Spleen (tissue), 11 donors: ENCODE measurements around the gene MARK2. TPM values are rescaled to one million over a fixed set of nuclear protein-coding genes. Genes with fewer than 3 reads are reported as not detected.

Source experiments
- DNase-seq: peaks from one replicate; pipeline ENCODE4 v3.0.0-alpha.2; 2020
- H3K27ac ChIP-seq, 8 donors: fragments of 200-600 bp; sonication (generic) in 7 of 8; 1 replicate in 4 of 8; 2 replicates in 4 of 8; pipeline versions ENCODE4 v1.5.0 to v1.8.0; 2016 to 2021; ENCODE audit warnings: inconsistent platforms in 4 of 8, mild to moderate bottlenecking in 4 of 8, moderate library complexity in 1 of 8
- H3K27me3 ChIP-seq, 7 donors: fragments of 200-600 bp; sonication (generic) in 6 of 7; replicated peaks in 1 of 7; 1 replicate in 4 of 7; 2 replicates in 3 of 7; pipeline versions ENCODE4 v1.5.0 to v1.8.0; 2016 to 2021; ENCODE audit warnings: inconsistent platforms in 3 of 7, mild to moderate bottlenecking in 1 of 7
- H3K36me3 ChIP-seq, 6 donors: fragments of 200-600 bp; sonication (generic) in 5 of 6; 1 replicate in 4 of 6; 2 replicates in 2 of 6; pipeline versions ENCODE4 v1.5.0 to v1.8.0; 2016 to 2021; ENCODE audit warnings: inconsistent platforms in 2 of 6
- H3K4me1 ChIP-seq, 6 donors: fragments of 200-600 bp; sonication (generic) in 5 of 6; 1 replicate in 3 of 6; 2 replicates in 3 of 6; pipeline versions ENCODE4 v1.5.0 to v1.8.0; 2016 to 2021; ENCODE audit warnings: inconsistent platforms in 3 of 6
- H3K4me3 ChIP-seq, 8 donors: fragments of 200-600 bp; sonication (generic) in 7 of 8; 1 replicate in 4 of 8; 2 replicates in 4 of 8; pipeline versions ENCODE4 v1.5.0 to v1.8.0; 2016 to 2021; ENCODE audit warnings: inconsistent platforms in 4 of 8, mild to moderate bottlenecking in 4 of 8, moderate library complexity in 2 of 8
- H3K9me3 ChIP-seq, 8 donors: fragments of 200-600 bp; sonication (generic) in 7 of 8; 1 replicate in 4 of 8; 2 replicates in 4 of 8; pipeline versions ENCODE4 v1.5.0 to v1.8.0; 2016 to 2021; ENCODE audit warnings: inconsistent platforms in 4 of 8
- POLR2A ChIP-seq, 3 donors: fragments of 450-650 bp; IDR thresholded peaks; one replicate each; pipeline ENCODE4 v1.5.1; 2017; ENCODE audit warnings: antibody characterized with exemption in 3 of 3, mild to moderate bottlenecking in 1 of 3
- POLR2AphosphoS5 ChIP-seq, 3 donors: sonication (generic); formaldehyde crosslinking; IDR thresholded peaks; one replicate each; pipeline ENCODE4 v1.5.1; 2017; ENCODE audit warnings: antibody characterized with exemption in 3 of 3
- WGBS, 5 donors: extraction: QIAGEN DNeasy Blood & Tissue Kit in 3 of 5; methylation state at CpG; one replicate each; pipeline versions ENCODE4 v1.1.5 to v1.1.7; 2013 to 2018; 5-methylcytosine and 5-hydroxymethylcytosine counted together
- intact Hi-C: fragments of 100-400 bp; cut with DNase I; formaldehyde crosslinking; loops from one replicate; pipeline ENCODE4 v1.15.0; 2023; ENCODE audit warnings: low total_unique reads
- polyA plus RNA-seq, 3 donors: library from polyadenylated mRNA; stranded (reverse); fragments of 200-250 nt; gene quantifications; one replicate each; pipeline ENCODE4 v1.2.1, GENCODE V29; 2013
- total RNA-seq, 7 donors: library from RNA; depleted of rRNA in 3 of 7; stranded (reverse); fragments of >200 nt in 3 of 7; fragmentation: NEBNext Ultra II Directional in 4 of 7; extraction: Animal tissue kit (Norgen Biotek cat#: 25700) in 4 of 7; gene quantifications; one replicate each; pipeline versions ENCODE4 v1.1.0 to v1.2.1, GENCODE V29; 2016 to 2021
- TF ChIP-seq, protein P1 (sequence below), 11 experiments: fragments of 200-600 bp in 7 of 11; fragments of 450-650 bp in 4 of 11; sonication (generic) in 4 of 11; IDR thresholded peaks in 8 of 11; conservative IDR thresholded peaks in 3 of 11; 1 replicate in 7 of 11; 2 replicates in 4 of 11; pipeline versions ENCODE4 v1.4.0 to v1.8.0; 2016 to 2021; ENCODE audit warnings: antibody characterized with exemption in 11 of 11, inconsistent platforms in 4 of 11, mild to moderate bottlenecking in 1 of 11
- donor health status: healthy with polysubstance abuse.
- donor health status: DM: no; HTN: no; CAD: no; lungs with moderate emphysema.
- donor health status: DM: no; HTN: no; CAD: no.
- donor health status: Bipolar disorder and iron deficiency.
- donor health status: healthy.
- donor health status: DM: no; HTN: no; CAD: no.
- donor health status: DM: yes; HTN: yes; CAD: no.

Gene MARK2
- total and polyA plus RNA-seq, 10 donors, result 6.9 to 67.3 (median 45.3) TPM

DNA sequence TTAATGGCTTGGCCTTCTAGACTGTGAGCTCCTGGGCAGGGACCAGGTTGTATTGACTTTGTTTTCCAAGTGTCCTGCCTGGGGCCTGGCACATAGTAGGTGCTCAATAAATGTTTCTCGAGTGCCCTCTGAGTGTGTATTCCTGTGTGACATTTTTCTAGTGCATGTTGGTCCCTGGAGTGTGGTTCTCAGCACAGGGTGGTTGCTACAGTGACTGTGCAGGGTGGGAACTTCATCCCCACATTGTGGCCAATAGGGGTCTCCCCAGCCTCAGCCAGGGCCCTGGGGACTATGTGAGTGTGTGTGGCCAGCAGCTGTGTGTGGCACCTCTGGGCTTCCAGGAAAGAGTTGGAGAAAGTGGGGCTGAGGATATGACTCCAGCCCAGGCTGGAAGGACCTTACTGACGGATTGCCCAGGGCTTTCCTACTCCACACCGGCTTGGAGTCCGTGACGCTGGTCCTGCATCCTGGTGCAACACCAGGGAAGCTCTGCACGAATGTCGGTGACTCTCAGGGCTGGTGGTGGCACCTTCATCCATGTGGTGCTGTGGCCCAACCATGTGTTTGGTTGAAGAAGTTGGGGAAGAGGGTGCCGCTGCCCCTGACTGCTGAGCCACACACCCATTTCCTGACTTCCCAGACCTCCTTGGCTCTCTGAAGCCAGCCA lies 9.0 kb upstream of the MARK2 start:
- WGBS, 5 donors, result 75 to 87% (median 81%) methylated on average over 8 of the region's 8 CpGs
- peaks cover 0 to 6% (median 0%) of the 10 kb centered on the region in 6 donors for H3K4me1 ChIP-seq
- no peak overlapping the region for H3K4me3 ChIP-seq
- H3K27me3 ChIP-seq, result no peaks in the 10 kb centered on the region
- H3K9me3 ChIP-seq, result no peaks in the 10 kb centered on the region
- no peak for DNase-seq
- peaks cover 0 to 46% (median 10%) of the 10 kb centered on the region in 6 donors for H3K36me3 ChIP-seq
- TF ChIP-seq, protein P1, sequence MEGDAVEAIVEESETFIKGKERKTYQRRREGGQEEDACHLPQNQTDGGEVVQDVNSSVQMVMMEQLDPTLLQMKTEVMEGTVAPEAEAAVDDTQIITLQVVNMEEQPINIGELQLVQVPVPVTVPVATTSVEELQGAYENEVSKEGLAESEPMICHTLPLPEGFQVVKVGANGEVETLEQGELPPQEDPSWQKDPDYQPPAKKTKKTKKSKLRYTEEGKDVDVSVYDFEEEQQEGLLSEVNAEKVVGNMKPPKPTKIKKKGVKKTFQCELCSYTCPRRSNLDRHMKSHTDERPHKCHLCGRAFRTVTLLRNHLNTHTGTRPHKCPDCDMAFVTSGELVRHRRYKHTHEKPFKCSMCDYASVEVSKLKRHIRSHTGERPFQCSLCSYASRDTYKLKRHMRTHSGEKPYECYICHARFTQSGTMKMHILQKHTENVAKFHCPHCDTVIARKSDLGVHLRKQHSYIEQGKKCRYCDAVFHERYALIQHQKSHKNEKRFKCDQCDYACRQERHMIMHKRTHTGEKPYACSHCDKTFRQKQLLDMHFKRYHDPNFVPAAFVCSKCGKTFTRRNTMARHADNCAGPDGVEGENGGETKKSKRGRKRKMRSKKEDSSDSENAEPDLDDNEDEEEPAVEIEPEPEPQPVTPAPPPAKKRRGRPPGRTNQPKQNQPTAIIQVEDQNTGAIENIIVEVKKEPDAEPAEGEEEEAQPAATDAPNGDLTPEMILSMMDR (IDR thresholded peaks at IDR 0.05 in 8 of 11, conservative IDR thresholded peaks at IDR 0.05 in 3 of 11), result peak in 4 of 11 experiments; percentile 13 to 26 (median 17)
- TF ChIP-seq POLR2AphosphoS5 (IDR thresholded peaks at IDR 0.05), result peak in 1 of 3 donors; percentile 17
- no peak for TF ChIP-seq POLR2A (IDR thresholded peaks at IDR 0.05)
- H3K27ac ChIP-seq, result no peak overlapping the region
- intact Hi-C loops, result no loop called here

DNA sequence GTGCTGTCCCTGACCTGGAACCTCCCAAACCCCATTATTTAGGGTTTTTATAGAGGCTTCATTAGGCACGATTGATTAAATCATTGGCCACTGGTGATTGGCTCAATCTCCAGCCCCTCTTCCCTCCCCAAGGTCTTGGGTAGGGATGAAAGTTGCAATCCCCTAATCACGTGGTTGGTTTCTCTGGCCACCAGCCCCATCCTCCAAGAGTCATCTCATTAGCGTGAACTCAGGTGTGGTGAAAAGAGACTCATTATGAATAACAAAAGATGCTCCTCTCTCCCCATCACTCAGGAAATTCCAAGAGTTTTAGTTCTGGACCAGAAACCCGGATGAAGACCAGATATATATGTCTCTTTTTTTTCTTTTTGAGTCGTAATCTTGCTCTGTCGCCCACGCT lies 7.6 kb upstream of the MARK2 start:
- Histone ChIP-seq H3K9me3 (no peaks in the 10 kb centered on the region), H3K4me1 (peaks cover 0 to 6% (median 0%) of the 10 kb centered on the region in 6 donors), H3K27me3 (no peaks in the 10 kb centered on the region), H3K27ac (no peak overlapping the region), H3K36me3 (peaks cover 0 to 32% (median 9%) of the 10 kb centered on the region in 6 donors), H3K4me3 (no peak overlapping the region)
- 76 to 90% (median 78%) methylated on average over 7 of the region's 7 CpGs for WGBS, 5 donors
- intact Hi-C loops, result no loop called here
- TF ChIP-seq, protein P1 (IDR thresholded peaks at IDR 0.05 in 8 of 11, conservative IDR thresholded peaks at IDR 0.05 in 3 of 11), result no peak
- TF ChIP-seq POLR2A (IDR thresholded peaks at IDR 0.05) (no peak), POLR2AphosphoS5 (IDR thresholded peaks at IDR 0.05) (no peak)
- DNase-seq, result no peak

DNA sequence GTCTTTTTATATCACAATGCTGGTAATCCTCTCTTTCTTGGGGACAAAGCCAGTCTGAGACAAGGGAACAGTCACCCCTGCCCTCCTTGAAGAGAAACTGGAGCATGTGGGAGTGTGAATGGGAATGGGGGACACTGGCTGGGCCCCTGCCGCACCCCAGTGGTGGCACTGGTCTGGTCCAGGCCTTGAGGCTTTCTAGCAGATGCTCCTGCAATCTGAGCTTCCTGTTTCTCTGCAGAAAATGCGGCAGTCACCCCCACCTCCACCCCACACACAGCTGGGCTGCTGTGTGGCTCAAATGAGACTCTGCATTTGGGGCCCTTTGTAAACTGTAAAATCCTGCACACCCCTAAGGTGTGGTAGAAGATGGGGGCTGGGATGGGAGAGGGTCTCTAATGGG lies 6.6 kb upstream of the MARK2 start:
- Histone ChIP-seq H3K4me1 (peaks cover 2 to 16% (median 6%) of the 10 kb centered on the region in 6 donors), H3K4me3 (no peak overlapping the region), H3K27ac (no peak overlapping the region), H3K9me3 (no peaks in the 10 kb centered on the region), H3K27me3 (no peaks in the 10 kb centered on the region), H3K36me3 (peaks cover 0 to 22% (median under 1%) of the 10 kb centered on the region in 6 donors)
- 22 to 46% (median 34%) methylated on average over 2 of the region's 2 CpGs for WGBS, 5 donors
- intact Hi-C loops, result no loop called here
- no peak for DNase-seq
- TF ChIP-seq POLR2A (IDR thresholded peaks at IDR 0.05), result no peak
- TF ChIP-seq, protein P1 (IDR thresholded peaks at IDR 0.05 in 8 of 11, conservative IDR thresholded peaks at IDR 0.05 in 3 of 11), result no peak
- no peak for TF ChIP-seq POLR2AphosphoS5 (IDR thresholded peaks at IDR 0.05)

DNA sequence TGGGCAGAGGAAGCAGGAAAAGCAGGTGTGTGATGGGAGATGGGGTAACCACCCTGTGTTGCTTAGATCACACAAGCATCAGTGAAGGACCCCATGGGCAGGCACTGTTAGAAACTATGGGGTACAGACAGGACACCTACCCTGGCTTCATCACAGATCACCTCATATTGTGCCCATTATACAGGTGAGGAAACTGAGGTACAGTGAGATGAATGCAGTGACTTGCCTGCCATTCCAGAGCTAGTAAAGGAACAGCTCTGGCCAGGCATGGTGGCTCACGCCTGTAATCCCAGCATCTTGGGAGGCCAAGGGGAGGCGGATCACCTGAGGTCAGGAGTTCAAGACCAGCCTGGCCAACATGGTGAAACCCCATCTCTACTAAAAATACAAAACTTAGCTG lies 5.9 kb upstream of the MARK2 start:
- Histone ChIP-seq H3K36me3 (peaks cover 0 to 15% (median 0%) of the 10 kb centered on the region in 6 donors), H3K4me1 (peaks cover 9 to 23% (median 13%) of the 10 kb centered on the region in 6 donors), H3K27me3 (no peaks in the 10 kb centered on the region), H3K9me3 (no peaks in the 10 kb centered on the region), H3K4me3 (no peak overlapping the region), H3K27ac (no peak overlapping the region)
- TF ChIP-seq POLR2A (IDR thresholded peaks at IDR 0.05) (no peak), POLR2AphosphoS5 (IDR thresholded peaks at IDR 0.05) (no peak)
- TF ChIP-seq, protein P1 (IDR thresholded peaks at IDR 0.05 in 8 of 11, conservative IDR thresholded peaks at IDR 0.05 in 3 of 11), result no peak
- DNase-seq, result no peak
- intact Hi-C loops, result no loop called here
- 90 to 100% (median 97%) methylated on average over 2 of the region's 2 CpGs for WGBS, 5 donors
